ENCODE results near the gene LRP6. TPM values are rescaled to one million over a fixed set of nuclear protein-coding genes. Genes with fewer than 3 reads are reported as not detected.

The LRP6 gene
- total RNA-seq, 1 donor from 2014 or later = 36.3 TPM

GRCh38 chr12:12072064-12072760, 194.6 kb downstream of the LRP6 start:
- peak; percentile 49 for DNase-seq (ENCODE audit: low spot score)

- DNase-seq (ENCODE audit: low spot score) = peak; percentile 31
Observed at GRCh38 chr12:12070674-12071656, 195.9 kb downstream of the LRP6 start, which contains the start of gene BCL2L14. BCL2L14 (plus strand) TSS chr12:12070939; CDS start chr12:12079306, 8,367 bp downstream.

- no peak for DNase-seq (ENCODE audit: low spot score)
Observed at GRCh38 chr12:12069821-12070548, 196.9 kb downstream of the LRP6 start.

GRCh38 chr12:12068751-12069150, 198.1 kb downstream of the LRP6 start:
- DNase-seq (ENCODE audit: low spot score) = no peak

Other genes with a start within 250 kb of the LRP6 start
- 13.5 TPM for gene BCL2L14, start 196.1 kb downstream of the LRP6 start, total RNA-seq
- 66.7 TPM for gene MANSC1, start 83.2 kb upstream of the LRP6 start, total RNA-seq
- gene BORCS5, start 90.0 kb upstream of the LRP6 start, total RNA-seq = 14.2 TPM

All from mucosa of gallbladder (tissue), 1 donor.